ENCODE data around the gene ZNRF1. TPM values are rescaled to one million over a fixed set of nuclear protein-coding genes. Genes with fewer than 3 reads are reported as not detected.
A peak's percentile ranks its signal among the peaks of the same experiment; 100 is the strongest.

Gene ZNRF1
- total and polyA plus RNA-seq, 2 of the 13 experiments (the other 11 are each of a cell fraction or from before 2014, with no cell fraction given): 43.9 to 58.7 TPM

GRCh38 chr16:75116081-75116910, 117.5 kb downstream of the ZNRF1 start, which contains the start of gene LDHD (continued):
- TF ChIP-seq CREB3 (CRISPR knock-in tag; IDR thresholded peaks at IDR 0.05) (0 out of 2 replicates have a peak, but pooled peaks have one; percentile 32), FOSL1 (CRISPR knock-in tag; IDR thresholded peaks at IDR 0.05; ENCODE audit: borderline replicate concordance) (no peak), ZBTB20 (CRISPR knock-in tag; IDR thresholded peaks at IDR 0.05; ENCODE audit: borderline replicate concordance, low read depth) (peak; percentile 62; the same call in 1 of the 2 replicates), ARNT (IDR thresholded peaks at IDR 0.05) (no peak), CCDC6 (CRISPR knock-in tag; IDR thresholded peaks at IDR 0.05) (peak; percentile 77; the same call in 1 of the 2 replicates), LCORL (IDR thresholded peaks at IDR 0.05) (no peak), LCORL (CRISPR knock-in tag; IDR thresholded peaks at IDR 0.05) (peak; percentile 52), SALL2 (CRISPR knock-in tag; IDR thresholded peaks at IDR 0.05) (peak; percentile 47), MEF2D (CRISPR knock-in tag; IDR thresholded peaks at IDR 0.05) (peak; percentile 66), RBM39 (IDR thresholded peaks at IDR 0.05; ENCODE audit: low read depth, low read length, poor library complexity, severe bottlenecking) (peak; percentile 39), ZNF580 (CRISPR knock-in tag; IDR thresholded peaks at IDR 0.05; ENCODE audit: borderline replicate concordance, low read depth) (peak; percentile 51; the same call in 1 of the 2 replicates), CEBPG (CRISPR knock-in tag; IDR thresholded peaks at IDR 0.05) (0 out of 2 replicates have a peak, but pooled peaks have one; percentile 21), MAFF (IDR thresholded peaks at IDR 0.05; ENCODE audit: low read depth, low read length) (0 out of 2 replicates have a peak, but pooled peaks have one; percentile 33), NR3C1 (CRISPR knock-in tag; IDR thresholded peaks at IDR 0.05) (no peak), ZFY (CRISPR knock-in tag; IDR thresholded peaks at IDR 0.05) (peak; percentile 68; the same call in 1 of the 2 replicates), NFKBIZ (CRISPR knock-in tag; IDR thresholded peaks at IDR 0.05) (peak; percentile 74; the same call in 1 of the 2 replicates), PRDM4 (CRISPR knock-in tag; IDR thresholded peaks at IDR 0.05; ENCODE audit: borderline replicate concordance) (no peak), ELF3 (CRISPR knock-in tag; IDR thresholded peaks at IDR 0.05) (peak; percentile 64; the same call in 1 of the 2 replicates), NR0B2 (CRISPR knock-in tag; IDR thresholded peaks at IDR 0.05) (0 out of 2 replicates have a peak, but pooled peaks have one; percentile 61), HNF1B (CRISPR knock-in tag; IDR thresholded peaks at IDR 0.05) (peak; percentile 62), MLX (CRISPR knock-in tag; IDR thresholded peaks at IDR 0.05) (peak; percentile 51; the same call in 1 of the 2 replicates), FOXA3 (CRISPR knock-in tag; IDR thresholded peaks at IDR 0.05) (peak; percentile 34; the same call in 1 of the 2 replicates), MIER3 (CRISPR knock-in tag; IDR thresholded peaks at IDR 0.05; ENCODE audit: borderline replicate concordance) (peak; percentile 38; the same call in 1 of the 2 replicates), MIER2 (CRISPR knock-in tag; IDR thresholded peaks at IDR 0.05) (peak; percentile 67)

All from HepG2 (cell line).